ENCODE measurements around the gene RTP5. TPM values are rescaled to one million over a fixed set of nuclear protein-coding genes. Genes with fewer than 3 reads are reported as not detected.

The RTP5 gene
- total RNA-seq, 1 experiment from 2014 or later = not detected

DNA sequence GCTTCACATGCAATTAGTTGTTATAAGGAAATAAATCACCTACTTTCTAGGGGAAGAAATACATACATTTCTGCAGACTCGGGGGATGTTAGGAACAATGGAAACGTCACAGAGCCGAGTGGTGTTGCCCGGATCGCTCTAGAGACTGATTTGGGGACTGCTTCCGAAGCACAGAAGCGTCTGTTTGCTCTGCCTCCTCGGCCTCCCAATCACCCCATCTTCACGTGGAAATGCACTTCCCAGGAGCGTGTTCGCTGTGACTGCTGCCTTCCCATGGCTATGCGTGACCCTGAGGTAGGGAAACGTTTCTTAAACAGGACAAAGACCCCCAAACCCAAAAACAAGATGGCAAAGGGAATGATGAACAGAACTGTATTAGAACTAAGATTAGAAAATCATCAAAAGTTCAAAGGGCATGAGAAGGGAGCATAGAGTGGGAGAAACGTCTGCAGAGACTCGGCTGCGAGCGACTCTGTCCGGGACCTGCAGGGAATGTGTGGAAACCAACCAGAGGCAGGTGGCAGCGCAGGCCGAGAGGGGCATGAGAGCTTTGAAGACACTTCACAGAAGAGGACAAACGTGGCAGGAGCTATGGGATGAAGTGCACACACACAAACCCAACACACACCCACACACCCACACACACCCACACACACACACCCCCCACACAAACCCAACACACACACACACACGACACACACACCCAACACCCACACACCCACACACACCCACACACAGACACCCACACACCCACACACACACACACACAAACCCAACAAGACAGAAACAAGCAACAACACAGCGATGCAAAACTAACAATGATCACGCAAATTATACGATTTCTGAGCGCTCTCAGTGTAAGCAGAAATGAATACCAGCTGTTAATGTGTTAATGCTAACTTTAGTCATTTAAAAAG lies 41.3 kb downstream of the RTP5 start:
- intact Hi-C loops (cut with micrococcal nuclease; ENCODE audit: unreplicated experiment) = no loop called here
- no peak overlapping the region for H3K27ac Mint-ChIP-seq (ENCODE audit: unreplicated experiment)
- TF ChIP-seq, protein P1, sequence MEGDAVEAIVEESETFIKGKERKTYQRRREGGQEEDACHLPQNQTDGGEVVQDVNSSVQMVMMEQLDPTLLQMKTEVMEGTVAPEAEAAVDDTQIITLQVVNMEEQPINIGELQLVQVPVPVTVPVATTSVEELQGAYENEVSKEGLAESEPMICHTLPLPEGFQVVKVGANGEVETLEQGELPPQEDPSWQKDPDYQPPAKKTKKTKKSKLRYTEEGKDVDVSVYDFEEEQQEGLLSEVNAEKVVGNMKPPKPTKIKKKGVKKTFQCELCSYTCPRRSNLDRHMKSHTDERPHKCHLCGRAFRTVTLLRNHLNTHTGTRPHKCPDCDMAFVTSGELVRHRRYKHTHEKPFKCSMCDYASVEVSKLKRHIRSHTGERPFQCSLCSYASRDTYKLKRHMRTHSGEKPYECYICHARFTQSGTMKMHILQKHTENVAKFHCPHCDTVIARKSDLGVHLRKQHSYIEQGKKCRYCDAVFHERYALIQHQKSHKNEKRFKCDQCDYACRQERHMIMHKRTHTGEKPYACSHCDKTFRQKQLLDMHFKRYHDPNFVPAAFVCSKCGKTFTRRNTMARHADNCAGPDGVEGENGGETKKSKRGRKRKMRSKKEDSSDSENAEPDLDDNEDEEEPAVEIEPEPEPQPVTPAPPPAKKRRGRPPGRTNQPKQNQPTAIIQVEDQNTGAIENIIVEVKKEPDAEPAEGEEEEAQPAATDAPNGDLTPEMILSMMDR (IDR thresholded peaks at IDR 0.05; ENCODE audit: unreplicated experiment) = no peak

GRCh38 chr2:241911551-241911950 lies 42.0 kb downstream of the RTP5 start:
- Mint-ChIP-seq H3K27me3 (ENCODE audit: unreplicated experiment) (peaks cover 8% of the 10 kb centered on the region), H3K27ac (ENCODE audit: unreplicated experiment) (no peak overlapping the region), H3K4me3 (ENCODE audit: low read depth, unreplicated experiment) (no peak overlapping the region), H3K9me3 (ENCODE audit: low read depth, unreplicated experiment) (peaks cover 2% of the 10 kb centered on the region), H3K36me3 (ENCODE audit: insufficient read depth, unreplicated experiment) (no peaks in the 10 kb centered on the region), H3K4me1 (ENCODE audit: low read depth, unreplicated experiment) (no peaks in the 10 kb centered on the region)
- CTCF ChIA-PET = no interaction called here
- TF ChIP-seq, protein P1 (IDR thresholded peaks at IDR 0.05; ENCODE audit: unreplicated experiment) = no peak
- DNase-seq = no peak
- BruUV-seq (replicated peaks) = no TSS peak
- intact Hi-C loops (cut with micrococcal nuclease; ENCODE audit: unreplicated experiment) = no loop called here

More for the DNA sequence above, 41.3 kb downstream of the RTP5 start:
- Mint-ChIP-seq H3K9me3 (ENCODE audit: low read depth, unreplicated experiment) (peaks cover 2% of the 10 kb centered on the region), H3K4me1 (ENCODE audit: low read depth, unreplicated experiment) (no peaks in the 10 kb centered on the region), H3K36me3 (ENCODE audit: insufficient read depth, unreplicated experiment) (no peaks in the 10 kb centered on the region), H3K4me3 (ENCODE audit: low read depth, unreplicated experiment) (no peak overlapping the region), H3K27me3 (ENCODE audit: unreplicated experiment) (peaks cover 8% of the 10 kb centered on the region)
- no peak for DNase-seq
- CTCF ChIA-PET = no interaction called here
- BruUV-seq (replicated peaks) = no TSS peak

DNA sequence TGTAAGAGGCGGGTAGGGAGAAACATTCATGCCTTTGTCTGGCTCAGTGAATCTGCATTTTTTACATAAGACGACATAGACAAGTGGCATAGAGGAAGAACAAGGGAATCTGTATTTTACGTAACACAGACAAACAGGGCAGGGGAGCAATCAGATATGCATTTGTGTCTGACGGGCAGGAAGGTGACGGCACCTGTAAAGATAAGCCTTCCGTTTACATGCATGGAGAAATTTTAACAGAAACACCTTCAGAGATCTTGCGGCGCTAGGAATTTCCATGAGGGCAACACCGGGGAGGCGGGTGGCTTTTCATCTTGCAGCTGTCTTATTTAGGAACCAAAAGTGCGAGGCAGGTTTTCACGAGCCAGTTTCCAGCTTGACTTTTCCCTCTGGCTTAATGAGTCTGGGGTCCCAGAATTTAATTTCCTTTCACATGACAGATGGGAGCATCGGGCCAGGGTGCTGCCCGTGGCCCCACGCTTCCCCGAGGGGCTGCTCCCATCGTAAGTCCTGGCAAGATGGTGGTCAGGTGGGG lies 42.6 kb downstream of the RTP5 start:
- H3K4me1 Mint-ChIP-seq (ENCODE audit: low read depth, unreplicated experiment) = no peaks in the 10 kb centered on the region
- TF ChIP-seq, protein P1 (IDR thresholded peaks at IDR 0.05; ENCODE audit: unreplicated experiment) = no peak
- no peaks in the 10 kb centered on the region for H3K36me3 Mint-ChIP-seq (ENCODE audit: insufficient read depth, unreplicated experiment)
- intact Hi-C loops (cut with micrococcal nuclease; ENCODE audit: unreplicated experiment) = no loop called here
- no peak for DNase-seq
- H3K27me3 Mint-ChIP-seq (ENCODE audit: unreplicated experiment) = peaks cover 8% of the 10 kb centered on the region
- CTCF ChIA-PET = no interaction called here
- no peak overlapping the region for H3K27ac Mint-ChIP-seq (ENCODE audit: unreplicated experiment)
- peaks cover 2% of the 10 kb centered on the region for H3K9me3 Mint-ChIP-seq (ENCODE audit: low read depth, unreplicated experiment)
- BruUV-seq (replicated peaks) = no TSS peak
- no peak overlapping the region for H3K4me3 Mint-ChIP-seq (ENCODE audit: low read depth, unreplicated experiment)

GRCh38 chr2:241913703-241914102 lies 44.2 kb downstream of the RTP5 start:
- H3K27me3 Mint-ChIP-seq (ENCODE audit: unreplicated experiment) = peaks cover 8% of the 10 kb centered on the region
- DNase-seq = no peak
- CTCF ChIA-PET = no interaction called here
- no peaks in the 10 kb centered on the region for H3K36me3 Mint-ChIP-seq (ENCODE audit: insufficient read depth, unreplicated experiment)
- TF ChIP-seq, protein P1 (IDR thresholded peaks at IDR 0.05; ENCODE audit: unreplicated experiment) = no peak
- peaks cover 5% of the 10 kb centered on the region for H3K9me3 Mint-ChIP-seq (ENCODE audit: low read depth, unreplicated experiment)
- no peak overlapping the region for H3K4me3 Mint-ChIP-seq (ENCODE audit: low read depth, unreplicated experiment)
- intact Hi-C loops (cut with micrococcal nuclease; ENCODE audit: unreplicated experiment) = no loop called here
- no peak overlapping the region for H3K27ac Mint-ChIP-seq (ENCODE audit: unreplicated experiment)
- H3K4me1 Mint-ChIP-seq (ENCODE audit: low read depth, unreplicated experiment) = no peaks in the 10 kb centered on the region
- BruUV-seq (replicated peaks) = no TSS peak
